SK-N-SH (cell line): ENCODE data around the gene TOMM20.

Experiments used
- CHD2 ChIP-seq: fragments of 150-350 bp; IDR thresholded peaks from 2 replicates; pipeline ENCODE4 v1.6.1; 2018; ENCODE audit warnings: low read length; ENCODE audit not compliant: partially characterized antibody
- CTCF ChIP-seq: fragments of 200-600 bp; sonication (generic); IDR thresholded peaks from 2 replicates; pipeline ENCODE4 v1.6.1; 2017; ENCODE audit warnings: antibody characterized with exemption, mild to moderate bottlenecking, moderate library complexity
- EP300 ChIP-seq, 2 experiments: IDR thresholded peaks; 2 replicates each; pipeline versions ENCODE4 v1.4.0 to v1.6.1; 2012; ENCODE audit warnings: borderline replicate concordance in 1 of 2, low read depth in 1 of 2, low read length in 1 of 2
- FOXM1 ChIP-seq: IDR thresholded peaks from 2 replicates; pipeline ENCODE4 v1.4.0; 2012; ENCODE audit warnings: low read depth, mild to moderate bottlenecking
- GABPA ChIP-seq: IDR thresholded peaks from 2 replicates; pipeline ENCODE4 v1.4.0; 2012; ENCODE audit warnings: low read depth, mild to moderate bottlenecking
- MXI1 ChIP-seq: IDR thresholded peaks from 2 replicates; pipeline ENCODE4 v1.6.1; 2012; ENCODE audit warnings: mild to moderate bottlenecking, low read depth, low read length, improper control_type of control experiment
- NRF1 ChIP-seq: IDR thresholded peaks from 2 replicates; pipeline ENCODE4 v1.6.1; 2012; ENCODE audit warnings: low read depth, mild to moderate bottlenecking, low read length
- PBX3 ChIP-seq: IDR thresholded peaks from 2 replicates; pipeline ENCODE4; 2012
- POLR2AphosphoS5 ChIP-seq: IDR thresholded peaks from 2 replicates; pipeline ENCODE4 v1.6.1; 2012; ENCODE audit warnings: low read depth, low read length
- RAD21 ChIP-seq: IDR thresholded peaks from 2 replicates; pipeline ENCODE4 v1.6.1; 2012; ENCODE audit warnings: mild to moderate bottlenecking, low read length
- REST ChIP-seq: IDR thresholded peaks from 2 replicates; pipeline ENCODE4 v1.6.1; 2012; ENCODE audit warnings: mild to moderate bottlenecking, low read depth, low read length, moderate library complexity
- TCF12 ChIP-seq: IDR thresholded peaks from 2 replicates; pipeline ENCODE4 v1.4.0; 2012
- USF2 ChIP-seq: fragments of 150-350 bp; IDR thresholded peaks from 2 replicates; pipeline ENCODE4 v1.6.1; 2017; ENCODE audit warnings: antibody characterized with exemption, low read length, low read depth, borderline replicate concordance

GRCh38 chr1:235111107-235111506 lies 17.5 kb downstream of the TOMM20 start:
- TF ChIP-seq CTCF (no peak), USF2 (no peak), REST (no peak), TCF12 (no peak), POLR2AphosphoS5 (no peak), MXI1 (no peak), RAD21 (no peak), GABPA (no peak), FOXM1 (no peak), CHD2 (no peak), NRF1 (no peak), EP300 (IDR thresholded peaks at IDR 0.05; ENCODE audit: borderline replicate concordance in 1 of 2, low read depth in 1 of 2, low read length in 1 of 2) (no peak), PBX3 (no peak)
